NCI-H1694 (cell line): ENCODE results near the gene INAFM2.
A peak's percentile ranks its signal among the peaks of the same experiment; 100 is the strongest.

ENCODE experiments used
- DNase-seq: peaks from one replicate; lab custom pipeline; 2025; lab: John Stamatoyannopoulos, UW

INAFM2 gene

GRCh38 chr15:40329804-40330203 is 6.3 kb downstream of the INAFM2 start:
- DNase-seq = no peak

- no peak for DNase-seq
Observed at GRCh38 chr15:40330368-40330836, 6.9 kb downstream of the INAFM2 start.

- no peak for DNase-seq
Observed at GRCh38 chr15:40331026-40331425, 7.5 kb downstream of the INAFM2 start.

- DNase-seq = no peak
Observed at GRCh38 chr15:40331637-40332036, 8.1 kb downstream of the INAFM2 start.

GRCh38 chr15:40332113-40332781 is 8.8 kb downstream of the INAFM2 start:
- no peak for DNase-seq

- peak; percentile 19 for DNase-seq
Observed at GRCh38 chr15:40333922-40334492, 10.5 kb downstream of the INAFM2 start.

GRCh38 chr15:40334541-40334940 is 11.0 kb downstream of the INAFM2 start:
- no peak for DNase-seq

GRCh38 chr15:40334941-40335795 is 11.7 kb downstream of the INAFM2 start:
- DNase-seq = no peak

- DNase-seq = peak; percentile 69
Observed at GRCh38 chr15:40335938-40336743, 12.6 kb downstream of the INAFM2 start.

GRCh38 chr15:40336744-40337122 is 13.2 kb downstream of the INAFM2 start:
- no peak for DNase-seq

GRCh38 chr15:40337597-40337996 is 14.1 kb downstream of the INAFM2 start:
- DNase-seq = no peak

- peak; percentile 58 for DNase-seq
Observed at GRCh38 chr15:40338041-40338657, 14.7 kb downstream of the INAFM2 start.

- DNase-seq = no peak
Observed at GRCh38 chr15:40338921-40339620, 15.6 kb downstream of the INAFM2 start.

- peak; percentile 40 for DNase-seq
Observed at GRCh38 chr15:40339621-40339945, 16.1 kb downstream of the INAFM2 start.

GRCh38 chr15:40340038-40340739 is 16.7 kb downstream of the INAFM2 start:
- peak; percentile 36 for DNase-seq

GRCh38 chr15:40340740-40341400 is 17.4 kb downstream of the INAFM2 start, which contains the start of gene CCDC9B:
Gene CCDC9B (minus strand): TSS chr15:40340939. CDS start chr15:40340819, 120 bp downstream.
- DNase-seq = peak; percentile 54

GRCh38 chr15:40342416-40343320 is 19.2 kb downstream of the INAFM2 start:
- no peak for DNase-seq

- DNase-seq = no peak
Observed at GRCh38 chr15:40343512-40343911, 20.0 kb downstream of the INAFM2 start.

GRCh38 chr15:40344217-40344616 is 20.7 kb downstream of the INAFM2 start:
- DNase-seq = no peak
